ENCODE results near the gene AGAP2. TPM values are rescaled to one million over a fixed set of nuclear protein-coding genes. Genes with fewer than 3 reads are reported as not detected.
A peak's percentile ranks its signal among the peaks of the same experiment; 100 is the strongest.

Gene AGAP2
- total and polyA plus RNA-seq, 5 donors from 2014 or later: 4.4 to 60.3 (median 6.1) TPM

GRCh38 chr12:57737467-57738460 lies 778 bp downstream of the AGAP2 start:
- ATAC-seq (ENCODE audit: low read depth in 2 of 2) (no peak), DNase-seq (no peak)
- H3K27ac Mint-ChIP-seq: no peak overlapping the region
- no peaks in the 10 kb centered on the region for H3K27me3 Mint-ChIP-seq
- H3K4me1 Mint-ChIP-seq: peaks cover 0 to 53% (median 31%) of the 10 kb centered on the region in 4 donors
- Histone ChIP-seq H3K4me1 (ENCODE audit: control insufficient read depth, insufficient read depth, low read length, poor library complexity, severe bottlenecking) (peaks cover 42% of the 10 kb centered on the region), H3K9me3 (ENCODE audit: control insufficient read depth in 2 of 2, low read length in 2 of 2) (no peaks in the 10 kb centered on the region), H3K27ac (ENCODE audit: insufficient read depth, low read length, poor library complexity, severe bottlenecking) (no peak overlapping the region), H3K27me3 (ENCODE audit: control insufficient read depth, insufficient read depth, low read length) (no peaks in the 10 kb centered on the region), H3K4me3 (ENCODE audit: low read depth, low read length) (no peak overlapping the region), H3K36me3 (ENCODE audit: control insufficient read depth, insufficient read depth, low read length) (peaks cover 37% of the 10 kb centered on the region)
- peaks cover 27% of the 10 kb centered on the region for H3K36me3 Mint-ChIP-seq
- no peak overlapping the region for H3K4me3 Mint-ChIP-seq
- peaks cover 0 to 2% (median 0%) of the 10 kb centered on the region in 7 donors for H3K9me3 Mint-ChIP-seq

- Histone ChIP-seq H3K4me1 (ENCODE audit: control insufficient read depth, insufficient read depth, low read length, poor library complexity, severe bottlenecking) (peaks cover 34% of the 10 kb centered on the region), H3K36me3 (ENCODE audit: control insufficient read depth, insufficient read depth, low read length) (peaks cover 46% of the 10 kb centered on the region)
- no peak for DNase-seq
These were observed 1.6 kb downstream of the AGAP2 start for GRCh38 chr12:57736741-57737466.

GRCh38 chr12:57735952-57736740 lies 2.4 kb downstream of the AGAP2 start:
- Mint-ChIP-seq H3K4me1 (peaks cover 0 to 38% (median 25%) of the 10 kb centered on the region in 4 donors), H3K27ac (peak overlapping the region in 1 of 3 donors; percentile 51), H3K36me3 (peaks cover 40% of the 10 kb centered on the region), H3K9me3 (peaks cover 0 to 2% (median 0%) of the 10 kb centered on the region in 7 donors), H3K27me3 (no peaks in the 10 kb centered on the region), H3K4me3 (peak overlapping the region in 1 of 4 donors; percentile 59)
- peaks cover 53% of the 10 kb centered on the region for H3K36me3 ChIP-seq (ENCODE audit: control insufficient read depth, insufficient read depth, low read length)
- no peak overlapping the region for H3K27ac ChIP-seq (ENCODE audit: insufficient read depth, low read length, poor library complexity, severe bottlenecking)
- no peak overlapping the region for H3K4me3 ChIP-seq (ENCODE audit: low read depth, low read length)
- H3K9me3 ChIP-seq (ENCODE audit: control insufficient read depth in 2 of 2, low read length in 2 of 2): no peaks in the 10 kb centered on the region
- H3K27me3 ChIP-seq (ENCODE audit: control insufficient read depth, insufficient read depth, low read length): no peaks in the 10 kb centered on the region
- DNase-seq (no peak), ATAC-seq (ENCODE audit: low read depth in 2 of 2) (no peak)
- peaks cover 26% of the 10 kb centered on the region for H3K4me1 ChIP-seq (ENCODE audit: control insufficient read depth, insufficient read depth, low read length, poor library complexity, severe bottlenecking)

More at GRCh38 chr12:57736741-57737466, 1.6 kb downstream of the AGAP2 start:
- H3K27ac Mint-ChIP-seq: peak overlapping the region in 2 of 3 donors; percentile 23 to 51
- peak overlapping the region in 3 of 4 donors; percentile 29 to 59 (median 32) for H3K4me3 Mint-ChIP-seq
- no peaks in the 10 kb centered on the region for H3K9me3 ChIP-seq (ENCODE audit: control insufficient read depth in 2 of 2, low read length in 2 of 2)
- H3K4me3 ChIP-seq (ENCODE audit: low read depth, low read length): no peak overlapping the region
- H3K9me3 Mint-ChIP-seq: peaks cover 0 to 2% (median 0%) of the 10 kb centered on the region in 7 donors
- H3K27ac ChIP-seq (ENCODE audit: insufficient read depth, low read length, poor library complexity, severe bottlenecking): no peak overlapping the region
- ATAC-seq (ENCODE audit: low read depth in 2 of 2): no peak
- H3K27me3 ChIP-seq (ENCODE audit: control insufficient read depth, insufficient read depth, low read length): no peaks in the 10 kb centered on the region
- peaks cover 0 to 46% (median 29%) of the 10 kb centered on the region in 4 donors for H3K4me1 Mint-ChIP-seq
- H3K36me3 Mint-ChIP-seq: peaks cover 35% of the 10 kb centered on the region
- no peaks in the 10 kb centered on the region for H3K27me3 Mint-ChIP-seq

GRCh38 chr12:57735198-57735855 lies 3.2 kb downstream of the AGAP2 start:
- no peak for ATAC-seq (ENCODE audit: low read depth in 2 of 2)
- H3K4me1 ChIP-seq (ENCODE audit: control insufficient read depth, insufficient read depth, low read length, poor library complexity, severe bottlenecking): peaks cover 19% of the 10 kb centered on the region
- Mint-ChIP-seq H3K4me1 (peaks cover 0 to 31% (median 18%) of the 10 kb centered on the region in 4 donors), H3K27me3 (no peaks in the 10 kb centered on the region), H3K27ac (peak overlapping the region; percentile 55 to 68 (median 67)), H3K36me3 (peaks cover 40% of the 10 kb centered on the region), H3K9me3 (no peaks in the 10 kb centered on the region), H3K4me3 (peak overlapping the region in 2 of 4 donors; percentile 68 to 81)
- no peak for DNase-seq
- H3K4me3 ChIP-seq (ENCODE audit: low read depth, low read length): no peak overlapping the region
- H3K27ac ChIP-seq (ENCODE audit: insufficient read depth, low read length, poor library complexity, severe bottlenecking): peak overlapping the region; percentile 23
- H3K9me3 ChIP-seq (ENCODE audit: control insufficient read depth in 2 of 2, low read length in 2 of 2): no peaks in the 10 kb centered on the region
- H3K36me3 ChIP-seq (ENCODE audit: control insufficient read depth, insufficient read depth, low read length): peaks cover 62% of the 10 kb centered on the region
- no peaks in the 10 kb centered on the region for H3K27me3 ChIP-seq (ENCODE audit: control insufficient read depth, insufficient read depth, low read length)

GRCh38 chr12:57734591-57734990 lies 4.0 kb downstream of the AGAP2 start:
- peak overlapping the region; percentile 55 to 89 (median 67) for H3K27ac Mint-ChIP-seq

GRCh38 chr12:57733928-57734327 lies 4.6 kb downstream of the AGAP2 start:
- DNase-seq (no peak), ATAC-seq (ENCODE audit: low read depth in 2 of 2) (no peak)
- Mint-ChIP-seq H3K36me3 (peaks cover 49% of the 10 kb centered on the region), H3K27ac (peak overlapping the region in 1 of 3 donors; percentile 76), H3K9me3 (no peaks in the 10 kb centered on the region), H3K4me3 (no peak overlapping the region), H3K27me3 (no peaks in the 10 kb centered on the region), H3K4me1 (peaks cover 0 to 19% (median 12%) of the 10 kb centered on the region in 4 donors)
- Histone ChIP-seq H3K36me3 (ENCODE audit: control insufficient read depth, insufficient read depth, low read length) (peaks cover 72% of the 10 kb centered on the region), H3K9me3 (ENCODE audit: control insufficient read depth in 2 of 2, low read length in 2 of 2) (no peaks in the 10 kb centered on the region), H3K27ac (ENCODE audit: insufficient read depth, low read length, poor library complexity, severe bottlenecking) (peak overlapping the region; percentile 37), H3K27me3 (ENCODE audit: control insufficient read depth, insufficient read depth, low read length) (no peaks in the 10 kb centered on the region), H3K4me3 (ENCODE audit: low read depth, low read length) (no peak overlapping the region), H3K4me1 (ENCODE audit: control insufficient read depth, insufficient read depth, low read length, poor library complexity, severe bottlenecking) (peaks cover 5% of the 10 kb centered on the region)

More at GRCh38 chr12:57734591-57734990, 4.0 kb downstream of the AGAP2 start:
- H3K4me1 ChIP-seq (ENCODE audit: control insufficient read depth, insufficient read depth, low read length, poor library complexity, severe bottlenecking): peaks cover 12% of the 10 kb centered on the region
- Mint-ChIP-seq H3K9me3 (no peaks in the 10 kb centered on the region), H3K4me1 (peaks cover 0 to 25% (median 17%) of the 10 kb centered on the region in 4 donors), H3K4me3 (peak overlapping the region in 2 of 4 donors; percentile 81 to 86), H3K36me3 (peaks cover 44% of the 10 kb centered on the region), H3K27me3 (no peaks in the 10 kb centered on the region)
- no peak overlapping the region for H3K4me3 ChIP-seq (ENCODE audit: low read depth, low read length)
- H3K9me3 ChIP-seq (ENCODE audit: control insufficient read depth in 2 of 2, low read length in 2 of 2): no peaks in the 10 kb centered on the region
- H3K36me3 ChIP-seq (ENCODE audit: control insufficient read depth, insufficient read depth, low read length): peaks cover 68% of the 10 kb centered on the region
- DNase-seq: no peak
- peak overlapping the region; percentile 37 for H3K27ac ChIP-seq (ENCODE audit: insufficient read depth, low read length, poor library complexity, severe bottlenecking)
- no peak for ATAC-seq (ENCODE audit: low read depth in 2 of 2)
- no peaks in the 10 kb centered on the region for H3K27me3 ChIP-seq (ENCODE audit: control insufficient read depth, insufficient read depth, low read length)

All from CD4-positive, CD25-positive, alpha-beta regulatory T cell (primary cell).